Stimulated activated CD8-positive, alpha-beta memory T cell treated with anti-CD3 and anti-CD28 coated beads, Interleukin-12 subunit alpha, Interleukin-12 subunit beta, amount 100 ng/mL, for 4 hours (primary cell): ENCODE results near the gene ETV3.
"Not testable (repeated sequence)": the region's sequence is repeated elsewhere in the genome, so short reads cannot be mapped to it uniquely, and the experiment has no call there.

Experiments
- DNase-seq: peaks from one replicate; pipeline ENCODE4 v3.0.0-alpha.2; 2020; ENCODE audit warnings: low read depth

The ETV3 gene

GRCh38 chr1:157112186-157112867, 25.9 kb downstream of the ETV3 start:
- DNase-seq: no peak

- DNase-seq: no peak
Measured at GRCh38 chr1:157111396-157112165, 26.6 kb downstream of the ETV3 start.

DNA sequence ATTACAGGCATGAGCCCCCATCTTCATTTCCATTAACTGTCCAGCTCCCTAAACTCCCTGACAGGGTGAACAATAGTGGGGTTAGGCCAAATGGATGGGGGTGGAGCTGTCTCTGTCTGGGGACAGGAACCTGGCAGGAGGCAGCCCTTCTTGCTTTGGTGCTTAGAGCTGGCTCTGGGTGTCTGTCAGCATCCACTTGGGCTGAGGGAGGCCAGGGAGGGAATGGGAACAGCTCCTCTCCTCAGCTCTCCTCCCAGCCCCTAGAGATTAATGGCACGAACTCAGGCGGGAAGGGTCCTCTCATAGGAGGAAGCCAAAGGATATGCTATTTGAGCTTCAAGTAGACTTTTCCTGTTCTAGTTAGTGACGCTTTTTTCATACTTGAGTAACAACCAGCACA, 27.5 kb downstream of the ETV3 start:
- DNase-seq: no peak

GRCh38 chr1:157110003-157110402, 28.2 kb downstream of the ETV3 start:
- DNase-seq: no peak

DNA sequence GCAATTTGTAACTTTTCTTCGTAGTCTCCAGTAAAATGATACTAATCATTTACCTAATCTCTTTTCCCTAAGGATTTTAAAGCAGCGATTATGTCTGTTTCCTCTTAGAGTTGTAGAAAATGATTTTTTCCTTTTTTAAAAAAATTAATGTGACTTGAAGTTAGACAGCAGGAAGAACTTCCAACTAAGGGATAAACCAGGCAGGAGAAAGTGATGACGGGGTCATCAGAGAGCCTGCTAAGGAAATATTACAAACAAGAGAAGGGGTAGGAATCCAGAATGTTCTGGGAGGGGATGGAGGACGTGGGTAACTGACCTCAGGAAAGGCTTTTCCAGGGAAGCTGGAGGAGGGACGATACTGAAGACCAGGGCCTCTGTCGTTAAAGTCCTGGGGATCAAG, 29.7 kb downstream of the ETV3 start:
- no peak for DNase-seq

DNA sequence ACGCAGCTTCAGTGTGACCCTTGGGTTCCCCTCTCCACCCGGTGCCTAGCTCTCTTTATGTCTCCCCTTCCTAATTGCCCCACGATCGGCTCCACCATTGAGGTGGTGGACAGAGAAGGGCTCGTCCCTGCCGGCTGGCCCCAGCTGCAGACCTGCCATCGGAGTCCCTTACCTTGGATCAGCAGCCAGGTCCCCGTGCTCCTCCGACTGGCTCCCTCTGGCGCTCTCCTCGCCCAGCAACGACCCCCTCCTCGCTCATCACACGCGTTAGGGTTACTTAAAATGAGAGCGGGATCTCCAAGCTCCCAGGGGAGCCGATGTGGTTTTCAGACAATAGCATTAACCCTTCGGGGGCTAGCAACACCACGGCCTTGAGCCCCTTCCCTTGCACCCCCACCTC, 30.5 kb downstream of the ETV3 start:
- DNase-seq: no peak

GRCh38 chr1:157106813-157107189, 31.4 kb downstream of the ETV3 start:
- DNase-seq: no peak

- no peak for DNase-seq
Measured at GRCh38 chr1:157105988-157106812, 32.0 kb downstream of the ETV3 start.

DNA sequence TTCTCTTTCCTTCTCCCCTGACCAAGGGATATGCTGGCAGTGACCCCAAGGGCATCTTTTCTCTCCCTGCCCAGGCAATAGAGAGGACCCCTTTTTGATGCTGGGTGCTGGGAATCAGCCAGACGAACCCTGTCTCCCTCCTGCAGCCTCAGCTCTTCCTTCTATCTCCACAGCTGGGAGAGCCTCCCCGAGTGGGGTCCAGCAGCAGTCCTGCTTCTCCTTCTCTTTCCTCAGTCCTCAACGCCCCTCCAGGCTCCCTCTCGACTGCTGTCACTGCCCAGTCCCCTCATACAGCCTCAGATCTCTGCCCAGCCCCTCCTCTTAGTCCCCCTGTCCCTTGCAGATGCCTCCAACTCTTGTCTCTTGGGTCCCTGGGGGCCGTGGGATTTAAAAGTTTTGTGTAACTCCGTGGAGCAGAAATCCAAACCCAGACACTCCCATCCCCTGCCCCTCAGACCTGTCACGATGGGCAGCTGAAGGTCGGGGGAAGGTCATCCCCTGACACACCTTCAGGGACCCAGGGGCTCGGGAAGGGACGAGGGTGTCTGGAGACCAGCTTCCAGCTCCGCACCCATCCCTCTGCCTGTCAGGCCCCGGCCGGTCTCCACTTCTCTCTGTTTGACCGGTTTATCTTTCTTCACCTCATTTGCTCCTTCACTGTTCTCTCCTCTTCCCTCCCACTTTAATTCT, 32.8 kb downstream of the ETV3 start:
- no peak for DNase-seq

GRCh38 chr1:157104598-157105293, 33.4 kb downstream of the ETV3 start:
- DNase-seq: no peak

- DNase-seq: no peak
Measured at GRCh38 chr1:157103268-157103667, 34.9 kb downstream of the ETV3 start.

DNA sequence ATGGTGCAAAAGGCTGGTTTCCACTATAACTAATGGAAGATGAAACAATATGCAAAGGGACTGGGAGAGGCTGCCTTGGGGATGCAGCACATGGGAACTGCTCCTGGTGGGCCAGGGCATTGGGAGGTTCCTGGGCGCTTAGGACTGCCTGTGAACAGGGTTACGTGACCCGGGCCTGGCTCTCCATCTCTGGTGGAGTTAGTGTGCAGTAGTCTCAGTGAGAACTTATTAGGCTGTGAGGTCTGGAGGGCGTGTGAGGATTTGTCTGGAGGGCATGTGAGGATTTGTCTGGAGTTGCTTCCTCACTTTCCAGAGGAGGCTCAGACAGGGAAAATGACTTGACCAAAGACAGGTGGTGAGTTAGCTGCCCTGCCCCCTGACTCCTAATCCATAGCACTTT, 37.0 kb downstream of the ETV3 start:
- no peak for DNase-seq

- no peak for DNase-seq
Measured at GRCh38 chr1:157099633-157100009, 38.6 kb downstream of the ETV3 start, which contains the start of gene ETV3L. TSS of gene ETV3L (minus strand) at chr1:157099808. CDS start at chr1:157099523, 285 bp downstream.

GRCh38 chr1:157098987-157099632, 39.1 kb downstream of the ETV3 start:
- DNase-seq: not testable (repeated sequence)

DNA sequence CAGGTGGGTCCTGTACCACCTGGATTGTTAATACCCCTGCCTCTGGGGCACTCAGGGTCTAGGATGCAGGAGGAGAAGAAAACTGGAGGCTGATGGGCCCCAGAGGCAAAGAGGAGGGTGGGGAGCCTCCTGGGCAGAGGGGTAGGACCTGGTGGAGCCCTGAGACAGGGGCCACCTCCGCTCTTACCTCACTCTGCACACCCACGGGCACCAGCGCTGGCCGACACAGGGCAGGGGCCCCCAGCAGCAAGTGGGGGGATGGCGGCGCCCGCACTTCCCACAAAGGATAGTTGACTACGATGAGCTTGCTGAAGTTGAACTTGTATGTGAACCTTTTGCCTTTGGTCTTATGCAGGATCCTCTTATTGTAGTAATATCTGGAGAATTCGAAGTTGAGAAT, 39.7 kb downstream of the ETV3 start:
- no peak for DNase-seq

- no peak for DNase-seq
Measured at GRCh38 chr1:157097692-157098091, 40.5 kb downstream of the ETV3 start.

DNA sequence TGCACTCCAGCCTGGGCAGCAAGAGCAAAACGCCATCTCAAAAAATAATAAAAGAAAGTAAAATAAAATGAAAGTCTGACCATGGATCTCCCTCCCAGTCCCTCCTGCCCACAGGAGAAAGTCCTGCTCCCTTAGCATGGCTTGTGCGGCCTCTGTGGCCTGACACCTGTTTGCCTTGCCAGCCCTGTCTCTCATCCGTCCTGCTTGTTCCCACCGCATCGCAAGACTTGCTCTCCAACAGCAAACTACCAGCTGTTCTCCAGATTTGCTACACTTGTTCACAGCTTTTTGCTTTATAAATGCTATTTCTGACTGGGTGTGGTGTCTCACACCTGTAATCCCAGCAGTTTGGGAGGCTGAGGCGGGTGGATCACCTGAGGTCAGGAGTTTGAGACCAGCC, 41.3 kb downstream of the ETV3 start:
- DNase-seq: no peak

DNA sequence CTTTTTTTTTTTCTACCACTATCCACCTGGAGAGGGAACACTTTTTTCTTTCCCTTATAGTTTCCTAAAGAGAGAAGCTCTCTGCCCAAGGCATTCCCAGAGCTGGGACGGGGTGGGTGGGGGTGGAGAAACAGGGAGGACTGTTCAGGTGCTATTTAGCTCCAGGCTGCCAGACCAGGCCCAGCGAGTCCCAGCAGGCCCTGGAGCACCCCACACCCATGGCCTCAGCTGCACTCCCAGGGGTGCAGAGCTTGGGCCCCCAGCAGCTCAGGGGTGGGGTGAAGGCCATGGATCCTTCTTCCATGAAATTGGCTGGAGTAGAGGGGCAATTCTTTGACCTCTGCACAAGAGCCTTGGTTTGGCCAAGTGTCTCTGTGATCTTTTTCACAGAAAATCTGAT, 42.6 kb downstream of the ETV3 start:
- DNase-seq: no peak

DNA sequence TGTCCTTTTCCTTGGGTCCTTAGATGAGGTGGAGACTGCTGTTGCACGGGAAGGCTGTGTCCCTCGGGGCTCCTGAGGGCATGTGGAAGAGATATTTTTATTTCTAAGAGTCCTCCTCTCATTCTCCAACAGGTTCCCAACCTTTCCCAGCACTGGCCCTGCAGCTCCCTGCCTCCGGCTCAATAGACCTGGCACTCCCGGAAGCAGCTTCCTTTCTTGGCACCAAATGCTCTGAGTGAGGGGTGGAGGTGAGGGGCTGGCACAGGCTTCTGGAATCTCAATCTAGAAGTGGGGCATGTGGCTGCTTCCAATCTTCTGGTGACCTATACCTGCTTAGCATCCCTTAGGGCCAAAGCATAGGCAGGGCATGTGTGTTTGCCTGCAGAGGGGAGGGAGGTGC, 43.1 kb downstream of the ETV3 start:
- DNase-seq: no peak

DNA sequence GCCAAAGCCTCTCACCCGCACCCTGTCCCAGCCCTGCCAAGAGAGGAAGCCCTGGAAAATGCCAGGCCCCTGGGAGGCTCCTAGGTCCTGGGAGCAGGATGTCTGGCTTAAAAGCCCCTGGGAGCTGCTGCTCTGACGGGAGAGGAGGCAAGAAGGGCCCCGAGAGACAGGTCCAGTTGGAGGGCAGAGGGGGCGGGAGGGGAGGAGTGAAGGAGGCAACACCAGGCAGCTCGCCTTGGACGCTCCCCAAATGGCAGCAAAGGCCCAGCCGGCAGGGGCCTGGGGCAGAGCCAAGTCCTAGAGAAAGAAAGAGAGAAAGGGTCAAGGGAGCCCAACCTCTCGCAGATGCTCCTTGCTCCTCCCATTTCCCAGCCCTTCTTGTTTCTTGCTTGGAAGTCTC, 45.4 kb downstream of the ETV3 start:
- no peak for DNase-seq

GRCh38 chr1:157091668-157092273, 46.4 kb downstream of the ETV3 start:
- no peak for DNase-seq
